ENCODE data around the gene RAD51AP1. TPM values are rescaled to one million over a fixed set of nuclear protein-coding genes. Genes with fewer than 3 reads are reported as not detected.

Gene RAD51AP1
- total and polyA plus RNA-seq, 2 donors (not counting 1 experiment from before 2014, with no cell fraction given): 3.5 to 4.6 TPM

DNA sequence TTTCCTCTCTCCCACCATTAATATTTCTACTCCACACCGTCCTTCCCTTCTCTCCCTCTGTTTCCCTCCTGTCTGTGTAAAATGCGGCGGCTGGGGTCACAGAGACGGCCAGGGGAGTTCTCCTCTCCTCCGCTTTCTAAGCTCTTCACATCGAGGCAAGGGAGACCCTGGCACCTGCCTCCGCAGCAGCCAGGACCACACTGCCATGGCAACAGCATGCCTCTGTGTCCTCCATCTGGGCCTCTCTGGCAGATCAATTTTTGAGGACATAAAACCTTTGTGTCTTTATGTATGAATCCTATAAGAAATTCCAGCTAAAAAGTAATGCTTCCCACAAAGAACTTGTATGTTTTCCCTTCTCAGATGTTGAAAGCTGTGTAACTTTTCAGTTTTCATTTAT lies 64.7 kb downstream of the RAD51AP1 start:
- CTCF ChIA-PET: interaction anchor here (1.0 to 2.8 kb wide), 10 partner anchors 12 to 156 kb away, joined by 3 to 11 read pairs (median 6); a partner anchor contains a TSS
- no peak overlapping the region for H3K27ac Mint-ChIP-seq
- H3K27me3 ChIP-seq (replicated peaks in 1 of 4; ENCODE audit: control extremely low read depth in 1 of 4, control insufficient read depth in 3 of 4, insufficient read depth in 4 of 4, low read length in 3 of 4): no peaks in the 10 kb centered on the region
- no peaks in the 10 kb centered on the region for H3K9me3 Mint-ChIP-seq (ENCODE audit: insufficient read depth)
- intact Hi-C loops (cut with micrococcal nuclease): no loop called here
- no peak overlapping the region for H3K4me2 ChIP-seq (replicated peaks; ENCODE audit: low read depth, low read length, poor library complexity, severe bottlenecking)
- peaks cover 25% of the 10 kb centered on the region for H3K4me1 Mint-ChIP-seq
- POLR2A ChIA-PET: no interaction called here
- H3K79me2 ChIP-seq (ENCODE audit: control insufficient read depth, insufficient read depth, low read length): peaks cover 18% of the 10 kb centered on the region
- no peak overlapping the region for H3K4me3 Mint-ChIP-seq
- no peaks in the 10 kb centered on the region for H3K36me3 ChIP-seq (replicated peaks in 1 of 2; ENCODE audit: control extremely low read depth in 1 of 2, control insufficient read depth in 1 of 2, extremely low read depth in 1 of 2, insufficient read depth in 2 of 2, low read length in 1 of 2)
- DNase-seq (no peak), ATAC-seq (ENCODE audit: low read depth) (no peak)
- H3K27me3 Mint-ChIP-seq: no peaks in the 10 kb centered on the region
- H3K4me3 ChIP-seq (ENCODE audit: control extremely low read depth in 1 of 5, extremely low read depth in 1 of 5, insufficient read depth in 1 of 5, low read depth in 2 of 5, low read length in 4 of 5): no peak overlapping the region
- peaks cover 4 to 6% of the 10 kb centered on the region in 2 donors for H3K4me1 ChIP-seq (ENCODE audit: control insufficient read depth in 2 of 2, insufficient read depth in 2 of 2, low read length in 2 of 2)
- H3K9ac ChIP-seq (ENCODE audit: low read length): no peak overlapping the region
- H3K9me3 ChIP-seq (ENCODE audit: control extremely low read depth in 1 of 3, control insufficient read depth in 2 of 3, insufficient read depth in 1 of 3, low read length in 2 of 3): no peaks in the 10 kb centered on the region
- no peaks in the 10 kb centered on the region for H4K20me1 ChIP-seq (ENCODE audit: control insufficient read depth, insufficient read depth, low read length, poor library complexity, severe bottlenecking)
- TF ChIP-seq CTCF (IDR thresholded peaks at IDR 0.05): no peak
- TF ChIP-seq EZH2 (IDR thresholded peaks at IDR 0.05; ENCODE audit: borderline replicate concordance, insufficient read depth, low read depth, low read length, poor library complexity, severe bottlenecking): no peak
- H3K27ac ChIP-seq (ENCODE audit: low read length in 2 of 2): no peak overlapping the region
- H2AFZ ChIP-seq (ENCODE audit: insufficient read depth, low read depth, low read length, poor library complexity, severe bottlenecking): no peak overlapping the region
- 85% methylated on average over 7 of the region's 7 CpGs for WGBS (ENCODE audit: insufficient coverage)

GRCh38 chr12:4603946-4604345 lies 65.3 kb downstream of the RAD51AP1 start:
- Mint-ChIP-seq H3K9me3 (ENCODE audit: insufficient read depth) (no peaks in the 10 kb centered on the region), H3K27ac (no peak overlapping the region), H3K27me3 (no peaks in the 10 kb centered on the region), H3K4me1 (peaks cover 25% of the 10 kb centered on the region), H3K4me3 (no peak overlapping the region)
- no peak overlapping the region for H2AFZ ChIP-seq (ENCODE audit: insufficient read depth, low read depth, low read length, poor library complexity, severe bottlenecking)
- H3K36me3 ChIP-seq (replicated peaks in 1 of 2; ENCODE audit: control extremely low read depth in 1 of 2, control insufficient read depth in 1 of 2, extremely low read depth in 1 of 2, insufficient read depth in 2 of 2, low read length in 1 of 2): no peaks in the 10 kb centered on the region
- H3K9ac ChIP-seq (ENCODE audit: low read length): no peak overlapping the region
- intact Hi-C loops (cut with micrococcal nuclease): loop anchor here (1.0 kb wide), 3 partner anchors 37 to 66 kb away; partner anchors contain the start of genes AKAP3, NDUFA9 and RAD51AP1
- no peak overlapping the region for H3K4me2 ChIP-seq (replicated peaks; ENCODE audit: low read depth, low read length, poor library complexity, severe bottlenecking)
- no peaks in the 10 kb centered on the region for H4K20me1 ChIP-seq (ENCODE audit: control insufficient read depth, insufficient read depth, low read length, poor library complexity, severe bottlenecking)
- TF ChIP-seq CTCF (IDR thresholded peaks at IDR 0.05) (no peak), EZH2 (IDR thresholded peaks at IDR 0.05; ENCODE audit: borderline replicate concordance, insufficient read depth, low read depth, low read length, poor library complexity, severe bottlenecking) (no peak)
- ATAC-seq (ENCODE audit: low read depth) (no peak), DNase-seq (no peak)
- peaks cover 18% of the 10 kb centered on the region for H3K79me2 ChIP-seq (ENCODE audit: control insufficient read depth, insufficient read depth, low read length)
- ChIA-PET POLR2A (interaction anchor here (0.6 kb wide), 1 partner anchor 39 kb away, joined by 3 read pairs; no protein-coding TSS in a partner anchor), CTCF (interaction anchor here (0.6 to 2.8 kb wide), 20 partner anchors 8 to 154 kb away, joined by 3 to 15 read pairs (median 5); partner anchors contain the start of genes AKAP3 and NDUFA9)
- peaks cover 4 to 6% of the 10 kb centered on the region in 2 donors for H3K4me1 ChIP-seq (ENCODE audit: control insufficient read depth in 2 of 2, insufficient read depth in 2 of 2, low read length in 2 of 2)
- H3K4me3 ChIP-seq (ENCODE audit: control extremely low read depth in 1 of 5, extremely low read depth in 1 of 5, insufficient read depth in 1 of 5, low read depth in 2 of 5, low read length in 4 of 5): no peak overlapping the region
- no peaks in the 10 kb centered on the region for H3K27me3 ChIP-seq (replicated peaks in 1 of 4; ENCODE audit: control extremely low read depth in 1 of 4, control insufficient read depth in 3 of 4, insufficient read depth in 4 of 4, low read length in 3 of 4)
- no peak overlapping the region for H3K27ac ChIP-seq (ENCODE audit: low read length in 2 of 2)
- WGBS (ENCODE audit: insufficient coverage): no CpG with 5 or more reads among the region's 1 CpG
- no peaks in the 10 kb centered on the region for H3K9me3 ChIP-seq (ENCODE audit: control extremely low read depth in 1 of 3, control insufficient read depth in 2 of 3, insufficient read depth in 1 of 3, low read length in 2 of 3)
